Colonic mucosa (tissue), 4 donors: ENCODE results near the gene PMFBP1. TPM values are rescaled to one million over a fixed set of nuclear protein-coding genes. Genes with fewer than 3 reads are reported as not detected.

ENCODE experiments used
- DNase-seq: peaks from one replicate; pipeline ENCODE4 v3.0.0-alpha.2; 2020
- H3K27ac ChIP-seq: fragments of 200-600 bp; one replicate; pipeline ENCODE4 v1.8.0; 2021
- H3K27me3 ChIP-seq: fragments of 200-600 bp; one replicate; pipeline ENCODE4 v1.8.0; 2021
- H3K36me3 ChIP-seq: fragments of 200-600 bp; one replicate; pipeline ENCODE4 v1.8.0; 2021
- H3K4me1 ChIP-seq: fragments of 200-600 bp; one replicate; pipeline ENCODE4 v1.8.0; 2021; ENCODE audit warnings: mild to moderate bottlenecking
- H3K4me3 ChIP-seq: fragments of 200-600 bp; one replicate; pipeline ENCODE4 v1.8.0; 2021
- H3K9ac ChIP-seq, 2 donors: one replicate each; pipeline ENCODE4 v1.7.0; 2013; ENCODE audit warnings: control low read depth in 2 of 2, low read depth in 2 of 2, low read length in 2 of 2
- H3K9me3 ChIP-seq: fragments of 200-600 bp; one replicate; pipeline ENCODE4 v1.8.0; 2021
- intact Hi-C: fragments of 100-400 bp; cut with DNase I; formaldehyde crosslinking; loops from one replicate; pipeline ENCODE4 v1.14.1; 2022
- total RNA-seq, 2 donors: library from RNA; stranded (reverse); fragmentation: NEBNext Ultra II Directional in 1 of 2; extraction: Animal tissue kit (Norgen Biotek cat#: 25700) in 1 of 2; gene quantifications; one replicate each; pipeline ENCODE4 v1.2.1, GENCODE V29; 2021
- TF ChIP-seq, protein P1 (sequence below): fragments of 200-600 bp; IDR thresholded peaks from one replicate; pipeline ENCODE4 v1.8.0; 2022; ENCODE audit warnings: antibody characterized with exemption, mild to moderate bottlenecking
- donor health status: healthy.
- donor health status: DM: no; HTN: no; CAD: no.
- donor health status: DM: no; HTN: no; CAD: no.

The PMFBP1 gene, protein sequence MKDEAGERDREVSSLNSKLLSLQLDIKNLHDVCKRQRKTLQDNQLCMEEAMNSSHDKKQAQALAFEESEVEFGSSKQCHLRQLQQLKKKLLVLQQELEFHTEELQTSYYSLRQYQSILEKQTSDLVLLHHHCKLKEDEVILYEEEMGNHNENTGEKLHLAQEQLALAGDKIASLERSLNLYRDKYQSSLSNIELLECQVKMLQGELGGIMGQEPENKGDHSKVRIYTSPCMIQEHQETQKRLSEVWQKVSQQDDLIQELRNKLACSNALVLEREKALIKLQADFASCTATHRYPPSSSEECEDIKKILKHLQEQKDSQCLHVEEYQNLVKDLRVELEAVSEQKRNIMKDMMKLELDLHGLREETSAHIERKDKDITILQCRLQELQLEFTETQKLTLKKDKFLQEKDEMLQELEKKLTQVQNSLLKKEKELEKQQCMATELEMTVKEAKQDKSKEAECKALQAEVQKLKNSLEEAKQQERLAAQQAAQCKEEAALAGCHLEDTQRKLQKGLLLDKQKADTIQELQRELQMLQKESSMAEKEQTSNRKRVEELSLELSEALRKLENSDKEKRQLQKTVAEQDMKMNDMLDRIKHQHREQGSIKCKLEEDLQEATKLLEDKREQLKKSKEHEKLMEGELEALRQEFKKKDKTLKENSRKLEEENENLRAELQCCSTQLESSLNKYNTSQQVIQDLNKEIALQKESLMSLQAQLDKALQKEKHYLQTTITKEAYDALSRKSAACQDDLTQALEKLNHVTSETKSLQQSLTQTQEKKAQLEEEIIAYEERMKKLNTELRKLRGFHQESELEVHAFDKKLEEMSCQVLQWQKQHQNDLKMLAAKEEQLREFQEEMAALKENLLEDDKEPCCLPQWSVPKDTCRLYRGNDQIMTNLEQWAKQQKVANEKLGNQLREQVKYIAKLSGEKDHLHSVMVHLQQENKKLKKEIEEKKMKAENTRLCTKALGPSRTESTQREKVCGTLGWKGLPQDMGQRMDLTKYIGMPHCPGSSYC
- total RNA-seq, result 1 to 10 TPM; 3.7 to 4.9 TPM

DNA sequence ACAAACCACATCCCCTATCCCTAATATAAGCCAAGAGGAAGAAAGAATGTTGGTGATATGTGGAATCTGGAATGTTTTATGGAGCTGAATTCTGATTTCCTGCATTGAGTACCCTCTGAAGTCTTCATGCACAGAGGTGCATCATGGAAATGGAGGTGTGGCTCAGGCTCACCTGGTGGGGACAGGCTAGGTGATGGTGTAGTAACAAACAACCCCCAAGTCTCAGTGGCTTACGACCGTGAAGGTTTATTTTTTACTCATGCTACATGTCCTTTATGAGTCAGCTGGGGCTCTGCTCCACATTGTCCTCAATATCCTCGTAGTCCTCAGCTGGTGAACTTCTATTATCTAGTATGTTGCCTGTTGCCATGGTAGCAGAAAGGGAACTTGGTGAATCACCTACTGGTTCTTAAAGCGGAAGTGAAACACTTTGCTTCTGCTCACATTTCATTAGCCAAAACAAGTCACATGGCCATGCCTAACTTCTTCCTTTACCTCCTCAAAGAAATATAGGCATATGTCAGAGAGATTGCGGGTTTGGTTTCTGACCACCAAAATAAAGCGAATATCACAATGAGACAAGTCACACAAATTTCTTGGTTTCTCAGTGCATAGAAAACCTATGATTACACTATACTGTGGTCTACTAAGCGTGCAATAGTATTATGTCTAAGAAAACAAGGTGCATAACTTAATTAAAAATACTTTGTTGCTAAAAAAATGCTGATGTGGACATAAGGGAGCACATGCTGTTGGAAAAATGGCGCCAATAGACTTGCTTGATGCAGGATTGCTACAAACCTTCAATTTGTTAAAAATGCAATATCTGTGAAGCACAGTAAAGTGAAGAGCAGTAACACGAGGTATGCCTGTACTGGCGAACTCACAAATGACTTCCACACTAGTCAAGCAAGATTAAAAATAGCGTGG, at the start of gene PMFBP1:
Gene PMFBP1 (minus strand): TSS at position 51 of the 930 bp plus-strand sequence. CDS start 947 bp downstream, outside the sequence.
- Histone ChIP-seq H3K4me1 (no peaks in the 10 kb centered on the region), H3K36me3 (no peaks in the 10 kb centered on the region), H3K27ac (no peak within 1 kb of the TSS), H3K9me3 (no peaks in the 10 kb centered on the region), H3K9ac (no peak within 1 kb of the TSS), H3K27me3 (no peaks in the 10 kb centered on the region), H3K4me3 (no peak within 1 kb of the TSS)
- intact Hi-C loops, result no loop called here
- peak; percentile 27 for DNase-seq
- TF ChIP-seq, protein P1, sequence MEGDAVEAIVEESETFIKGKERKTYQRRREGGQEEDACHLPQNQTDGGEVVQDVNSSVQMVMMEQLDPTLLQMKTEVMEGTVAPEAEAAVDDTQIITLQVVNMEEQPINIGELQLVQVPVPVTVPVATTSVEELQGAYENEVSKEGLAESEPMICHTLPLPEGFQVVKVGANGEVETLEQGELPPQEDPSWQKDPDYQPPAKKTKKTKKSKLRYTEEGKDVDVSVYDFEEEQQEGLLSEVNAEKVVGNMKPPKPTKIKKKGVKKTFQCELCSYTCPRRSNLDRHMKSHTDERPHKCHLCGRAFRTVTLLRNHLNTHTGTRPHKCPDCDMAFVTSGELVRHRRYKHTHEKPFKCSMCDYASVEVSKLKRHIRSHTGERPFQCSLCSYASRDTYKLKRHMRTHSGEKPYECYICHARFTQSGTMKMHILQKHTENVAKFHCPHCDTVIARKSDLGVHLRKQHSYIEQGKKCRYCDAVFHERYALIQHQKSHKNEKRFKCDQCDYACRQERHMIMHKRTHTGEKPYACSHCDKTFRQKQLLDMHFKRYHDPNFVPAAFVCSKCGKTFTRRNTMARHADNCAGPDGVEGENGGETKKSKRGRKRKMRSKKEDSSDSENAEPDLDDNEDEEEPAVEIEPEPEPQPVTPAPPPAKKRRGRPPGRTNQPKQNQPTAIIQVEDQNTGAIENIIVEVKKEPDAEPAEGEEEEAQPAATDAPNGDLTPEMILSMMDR, result no peak

GRCh38 chr16:72221630-72222024, 49.7 kb upstream of the PMFBP1 start:
- H3K4me1 ChIP-seq, result no peaks in the 10 kb centered on the region
- H3K9me3 ChIP-seq, result no peaks in the 10 kb centered on the region
- intact Hi-C loops, result no loop called here
- TF ChIP-seq, protein P1, result no peak
- no peak overlapping the region for H3K27ac ChIP-seq
- H3K4me3 ChIP-seq, result no peak overlapping the region
- H3K9ac ChIP-seq, result no peak overlapping the region
- no peak for DNase-seq
- H3K27me3 ChIP-seq, result no peaks in the 10 kb centered on the region
- H3K36me3 ChIP-seq, result no peaks in the 10 kb centered on the region

- Histone ChIP-seq H3K27ac (no peak overlapping the region), H3K27me3 (no peaks in the 10 kb centered on the region), H3K4me3 (no peak overlapping the region), H3K36me3 (no peaks in the 10 kb centered on the region), H3K9ac (no peak overlapping the region), H3K4me1 (no peaks in the 10 kb centered on the region), H3K9me3 (no peaks in the 10 kb centered on the region)
- TF ChIP-seq, protein P1, result no peak
- DNase-seq, result no peak
- intact Hi-C loops, result no loop called here
Measured at GRCh38 chr16:72220875-72221629, 49.1 kb upstream of the PMFBP1 start.

DNA sequence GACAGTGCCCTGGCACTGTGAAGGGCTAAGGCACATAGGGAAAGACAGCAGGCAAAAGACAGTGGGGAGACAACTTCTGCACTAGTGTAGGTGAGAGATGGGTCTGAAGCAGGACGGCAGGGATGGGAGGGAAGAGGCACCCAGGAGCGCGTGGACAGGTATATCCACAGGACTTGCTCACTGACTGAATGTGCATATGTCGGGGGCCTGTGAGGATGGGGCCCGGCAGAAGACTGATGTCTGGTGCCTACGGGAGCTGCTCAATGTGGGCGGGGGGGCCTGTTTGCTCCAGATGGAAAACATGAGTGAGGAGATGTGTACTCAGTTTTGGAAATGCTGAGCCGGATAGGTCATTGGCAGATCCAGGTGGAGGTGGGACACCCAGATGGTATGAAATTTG, 47.3 kb upstream of the PMFBP1 start:
- TF ChIP-seq, protein P1, result no peak
- no peaks in the 10 kb centered on the region for H3K36me3 ChIP-seq

More for the DNA sequence above, 47.3 kb upstream of the PMFBP1 start:
- Histone ChIP-seq H3K9me3 (no peaks in the 10 kb centered on the region), H3K9ac (no peak overlapping the region), H3K4me1 (no peaks in the 10 kb centered on the region), H3K27me3 (no peaks in the 10 kb centered on the region), H3K4me3 (no peak overlapping the region), H3K27ac (no peak overlapping the region)
- no peak for DNase-seq
- intact Hi-C loops, result no loop called here
